G401.6 (cell line): ENCODE results near the gene TTC7B.

Experiments
- FAIRE-seq: peaks from 2 replicates; lab custom pipeline; 2012; peaks lifted over from hg19 to GRCh38; lab: Jason Lieb, UNC

TTC7B gene

GRCh38 chr14:90558041-90558982, 257.9 kb downstream of the TTC7B start:
- FAIRE-seq: no peak

DNA sequence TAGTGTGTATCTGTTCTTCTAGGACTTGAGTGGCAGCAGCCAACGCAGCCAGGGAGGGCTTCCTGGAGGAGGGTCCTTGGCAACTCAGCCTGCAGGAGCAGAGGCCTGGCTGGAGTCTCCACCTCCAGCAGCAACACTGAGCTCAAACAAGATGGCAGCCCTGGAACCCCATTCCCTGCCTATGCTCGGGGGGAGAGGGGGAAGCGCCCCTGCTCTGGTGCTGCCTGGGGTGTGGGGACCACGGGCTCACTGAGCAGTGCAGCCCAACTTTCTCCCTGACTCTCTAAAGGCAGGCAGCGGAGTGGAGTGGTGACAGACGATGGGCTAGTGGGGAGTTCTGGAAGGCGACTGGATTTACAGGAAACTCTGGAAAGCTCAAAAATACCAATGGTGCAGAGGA, 258.7 kb downstream of the TTC7B start:
- FAIRE-seq: no peak

- FAIRE-seq: no peak
These were observed 259.4 kb downstream of the TTC7B start for GRCh38 chr14:90556666-90557450.

DNA sequence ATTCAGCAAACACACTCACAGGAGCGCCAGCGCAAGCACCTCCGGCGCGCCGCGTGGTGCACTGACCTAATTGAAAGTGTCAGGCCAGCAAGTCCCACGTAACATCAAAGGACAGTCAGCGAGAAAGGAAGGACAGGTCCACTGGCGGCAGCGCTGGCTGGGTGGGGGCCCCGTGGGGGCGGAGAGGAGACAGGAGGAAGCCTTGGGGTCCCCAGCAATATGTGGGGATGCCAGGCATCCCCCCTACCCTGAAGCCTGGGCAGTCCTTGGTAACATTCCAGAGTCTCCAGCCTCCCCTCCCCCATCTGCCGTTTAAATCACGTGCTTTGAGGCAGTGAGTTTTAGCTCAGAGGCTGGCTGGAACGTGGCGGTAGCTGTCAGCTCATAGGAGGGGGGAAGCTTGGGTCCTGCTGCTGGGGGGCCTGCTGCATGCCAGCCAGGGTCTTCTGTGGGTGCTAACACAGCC, 260.2 kb downstream of the TTC7B start:
- FAIRE-seq: no peak

DNA sequence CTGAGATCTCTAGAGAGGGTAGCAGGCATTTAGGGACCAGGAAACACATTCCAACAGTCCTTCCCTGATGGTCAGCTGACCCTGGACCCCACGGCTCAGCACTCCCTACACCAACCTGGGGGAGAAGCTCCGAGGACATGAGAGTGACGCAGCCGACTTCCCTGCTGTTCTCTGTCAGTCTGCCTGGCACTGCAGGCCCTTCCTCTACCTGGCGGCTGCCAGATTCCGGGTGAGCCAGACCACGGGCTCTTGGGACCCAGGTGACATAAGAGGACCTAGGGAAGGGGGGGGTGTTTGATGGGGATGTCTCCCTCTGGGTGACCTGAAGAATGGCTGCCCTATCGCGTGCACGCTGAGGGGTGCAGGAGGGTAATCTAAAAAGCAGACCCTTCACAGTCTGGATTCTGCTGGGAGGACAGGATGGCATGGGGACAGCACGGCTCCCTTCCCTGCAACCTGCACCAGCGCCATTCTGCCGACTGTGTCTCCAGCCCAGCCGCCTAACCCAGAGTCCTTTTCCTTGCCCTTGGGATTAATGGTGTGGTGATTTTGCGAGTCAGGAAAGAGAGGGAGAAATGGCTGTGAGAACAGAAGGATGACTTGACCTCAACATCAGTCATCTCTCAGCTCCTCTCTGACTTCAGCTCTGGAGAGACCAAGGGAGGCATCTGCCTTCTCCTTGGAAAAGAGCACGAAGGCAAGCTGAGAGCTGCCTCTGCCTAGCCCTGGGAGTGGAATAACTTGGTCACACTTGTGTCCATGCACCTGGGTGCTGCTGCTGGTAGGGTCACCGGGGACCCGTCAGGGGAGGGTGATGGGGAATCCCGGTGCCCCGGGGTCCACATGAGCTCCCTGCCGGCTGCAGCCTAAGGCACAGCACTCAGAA, 260.9 kb downstream of the TTC7B start:
- no peak for FAIRE-seq

- FAIRE-seq: no peak
These were observed 261.9 kb downstream of the TTC7B start for GRCh38 chr14:90554341-90554740.

GRCh38 chr14:90553921-90554336, 262.3 kb downstream of the TTC7B start:
- no peak for FAIRE-seq

DNA sequence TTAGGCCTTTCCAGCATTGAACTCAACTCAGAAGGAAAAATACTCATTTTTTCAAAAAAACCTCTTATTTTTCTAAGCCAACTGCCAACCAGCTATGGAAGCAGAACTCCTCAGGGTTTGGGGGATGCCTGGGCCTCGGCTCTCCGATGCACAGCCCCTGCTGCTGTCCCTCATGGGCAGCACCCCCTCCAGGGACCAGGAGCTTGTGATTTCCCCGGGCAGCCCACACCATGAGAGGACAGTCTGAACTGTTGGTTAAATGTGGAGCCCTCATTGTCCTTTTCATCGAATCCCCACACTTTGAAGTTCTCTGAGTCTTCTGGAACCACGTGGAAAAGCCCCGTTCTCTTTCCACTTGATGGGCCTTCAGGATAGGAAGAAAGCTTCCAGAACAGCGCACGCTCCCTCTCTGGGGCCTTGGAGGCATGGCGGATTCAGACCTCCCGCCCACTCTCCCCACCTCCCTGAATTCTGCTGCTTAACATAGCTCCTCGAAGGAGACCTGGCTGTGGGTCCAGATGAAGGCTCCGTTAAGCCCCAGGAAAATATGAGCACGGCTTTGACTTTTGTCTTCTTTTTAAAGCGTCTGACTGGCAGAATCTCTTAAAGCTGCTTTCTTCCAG, 262.8 kb downstream of the TTC7B start:
- no peak for FAIRE-seq

DNA sequence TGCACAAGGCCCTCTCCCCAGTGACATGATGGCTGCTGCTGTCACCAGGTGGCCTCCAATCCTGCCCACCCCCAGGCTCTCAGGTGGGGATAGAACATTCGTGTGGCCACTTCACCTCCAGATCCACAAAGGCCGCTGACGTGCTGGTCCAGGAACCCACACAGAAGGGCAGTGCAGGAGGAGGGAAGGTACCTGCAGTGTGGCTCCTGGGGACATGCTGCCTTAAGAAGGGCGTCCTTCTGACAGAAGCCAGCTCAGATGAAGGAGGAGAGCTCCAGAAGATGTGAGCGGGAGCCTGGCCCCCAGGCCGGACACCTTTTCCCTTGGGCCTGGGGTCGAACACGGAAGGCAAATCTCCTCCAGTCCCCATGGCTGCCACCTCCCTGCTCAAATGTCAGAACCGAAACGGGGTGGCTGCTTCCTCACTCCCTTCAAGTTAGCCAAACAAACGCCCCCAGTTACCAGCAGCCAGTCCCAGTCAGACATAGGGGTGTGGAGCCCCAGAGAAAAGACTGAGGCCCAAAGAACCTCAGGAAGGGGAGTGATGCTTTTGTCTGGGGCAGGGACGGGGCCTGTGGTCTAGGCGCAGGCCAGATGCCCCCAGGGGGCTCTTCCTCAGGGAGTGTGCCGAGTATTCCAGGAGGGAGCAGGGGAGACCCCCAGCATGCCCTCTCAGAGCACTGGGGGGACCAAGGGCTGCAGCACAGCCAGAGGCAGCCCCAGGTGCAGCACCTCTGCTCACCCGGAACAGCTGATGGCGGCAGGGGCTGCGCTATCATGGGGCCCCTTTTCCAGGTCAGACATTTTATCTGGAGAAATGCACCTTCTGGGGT, 263.5 kb downstream of the TTC7B start:
- no peak for FAIRE-seq

DNA sequence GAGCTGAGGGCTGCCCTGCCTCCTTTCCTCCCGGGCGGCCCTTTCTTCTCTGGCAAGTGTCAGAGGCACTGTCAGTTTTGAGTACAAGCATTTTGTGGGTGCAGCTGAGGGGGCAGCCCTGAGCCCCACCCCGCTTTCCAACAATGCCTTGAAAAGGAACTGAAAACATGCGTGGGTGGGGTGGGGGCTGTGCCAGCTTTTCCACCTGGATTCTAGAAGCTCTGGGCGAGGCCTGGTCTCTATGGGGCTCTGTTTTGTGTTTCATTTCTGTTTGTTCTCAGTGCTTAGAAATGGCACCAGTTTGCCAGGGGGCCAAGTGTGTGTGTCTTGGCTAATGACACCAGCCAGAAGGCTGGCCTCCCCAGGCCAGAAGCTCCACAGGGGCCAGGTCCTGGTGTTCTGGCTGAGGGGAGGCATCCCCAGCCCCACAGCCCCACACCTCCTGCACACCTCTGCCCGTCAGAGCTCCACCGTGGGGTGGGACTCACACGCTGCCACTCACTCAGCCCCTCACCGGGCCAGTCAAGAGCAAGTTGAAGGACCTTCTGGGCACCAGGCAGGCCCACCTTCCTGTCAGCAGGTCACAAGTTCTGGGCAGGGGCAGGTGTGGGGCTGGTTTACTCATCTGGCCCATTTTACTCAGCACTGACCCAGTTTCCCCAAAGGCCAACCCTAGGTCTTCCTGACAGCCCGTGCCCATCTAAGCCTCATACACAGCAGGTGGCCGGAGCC, 264.3 kb downstream of the TTC7B start:
- FAIRE-seq: no peak

GRCh38 chr14:90551070-90551704, 265.0 kb downstream of the TTC7B start:
- no peak for FAIRE-seq

- FAIRE-seq: no peak
These were observed 266.2 kb downstream of the TTC7B start for GRCh38 chr14:90549794-90550641.

GRCh38 chr14:90548455-90548854, 267.8 kb downstream of the TTC7B start:
- FAIRE-seq: no peak

DNA sequence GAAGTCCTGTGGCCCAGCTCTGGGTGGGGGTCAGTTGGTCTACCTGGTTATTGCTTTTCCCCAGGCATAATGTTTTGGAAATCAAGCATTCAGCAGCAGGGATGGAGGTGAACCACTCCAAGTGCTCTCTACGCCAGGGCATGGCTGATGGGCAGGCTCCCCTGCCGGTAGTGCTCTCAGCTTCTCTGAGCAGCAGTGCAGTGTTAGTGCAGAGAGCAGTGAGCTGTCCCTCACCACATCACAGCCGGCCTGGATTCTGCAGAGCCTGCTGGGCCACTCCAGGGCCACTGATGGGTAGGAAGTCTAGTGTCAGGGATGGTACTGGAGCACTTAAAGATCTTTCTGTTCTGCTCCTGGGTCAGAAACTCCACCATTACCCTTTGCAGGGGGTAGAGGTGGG, 268.3 kb downstream of the TTC7B start:
- FAIRE-seq: no peak

DNA sequence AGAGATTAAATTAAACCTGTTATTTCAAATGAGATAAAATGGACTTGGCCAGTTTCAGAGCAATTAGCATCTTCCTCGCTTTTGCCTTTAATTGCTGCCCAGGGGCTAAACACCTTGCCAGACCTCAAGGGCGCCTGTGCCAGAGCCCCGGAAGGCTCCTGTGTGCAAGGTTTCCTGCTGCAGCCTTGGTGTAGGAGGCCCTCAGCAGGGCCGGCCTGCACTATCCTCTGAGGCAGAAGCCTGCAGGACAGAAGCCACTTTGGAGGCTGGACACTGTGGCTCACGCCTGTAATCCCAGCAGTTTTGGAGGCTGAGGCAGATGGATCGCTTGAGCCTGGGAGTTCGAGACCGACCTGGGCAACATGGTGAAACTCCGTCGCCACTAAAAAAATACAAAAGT, 269.0 kb downstream of the TTC7B start:
- FAIRE-seq: no peak

DNA sequence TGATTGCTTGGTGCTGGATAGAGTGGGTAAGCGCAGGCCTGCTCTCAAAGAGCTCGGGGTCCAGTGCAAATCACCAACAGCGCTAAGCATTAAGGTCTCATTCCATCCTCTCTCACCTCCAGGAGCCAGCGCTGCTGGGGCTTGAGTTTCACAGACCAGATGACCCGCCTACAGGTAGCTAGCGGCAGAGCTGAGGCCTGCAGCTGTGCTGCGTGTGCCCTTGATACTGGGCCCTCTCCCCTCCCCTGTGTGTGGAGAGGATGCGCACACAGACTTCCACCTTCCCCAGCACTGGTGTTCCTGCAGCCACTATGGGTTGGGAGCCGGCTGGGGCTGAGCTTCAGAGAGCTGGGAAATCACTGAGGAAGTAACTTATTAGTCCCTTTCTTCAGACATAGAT, 269.5 kb downstream of the TTC7B start:
- FAIRE-seq: no peak

DNA sequence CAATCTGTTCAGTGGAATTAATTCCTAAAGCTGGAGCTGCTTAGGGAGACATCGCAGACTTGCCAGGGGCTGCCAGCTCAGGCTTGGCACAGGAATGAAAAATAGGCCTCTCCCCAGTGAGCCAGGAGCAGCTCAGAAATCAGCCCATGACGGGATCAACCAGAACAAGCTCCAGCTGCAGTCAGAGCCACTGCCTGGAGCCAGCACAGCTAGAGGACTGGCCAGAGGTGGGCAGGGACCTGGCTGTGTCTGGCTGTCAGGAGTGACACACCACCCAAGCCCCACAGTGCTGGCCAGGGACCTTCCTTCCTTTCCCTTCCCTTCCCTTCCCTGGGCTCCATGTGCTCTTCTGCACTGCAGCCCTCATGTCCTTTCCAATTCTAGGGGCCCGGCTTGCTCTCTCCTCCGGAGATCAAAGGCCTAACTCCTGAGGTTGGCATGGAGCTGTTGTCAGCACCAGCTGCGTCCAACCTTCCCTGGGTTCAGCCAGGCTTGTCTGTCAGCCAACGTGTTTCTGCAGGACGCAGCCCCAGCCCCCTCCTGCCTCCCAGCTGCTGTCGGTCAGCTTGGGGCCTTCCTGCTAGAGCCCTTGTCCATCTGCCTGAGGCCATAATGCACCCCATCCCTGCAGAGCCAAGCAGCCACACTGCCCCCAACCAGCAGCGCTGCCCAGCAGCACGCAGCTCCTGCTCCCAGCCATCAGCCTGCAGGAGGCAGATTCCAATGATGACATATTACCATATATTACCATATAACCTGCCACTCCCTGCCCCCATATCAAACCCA, 270.1 kb downstream of the TTC7B start:
- FAIRE-seq: no peak

- FAIRE-seq: no peak
These were observed 270.8 kb downstream of the TTC7B start for GRCh38 chr14:90545382-90545781.
